ENCODE measurements around the gene CYB5A.
A peak's percentile ranks its signal among the peaks of the same experiment; 100 is the strongest.
"Not testable (repeated sequence)": the region's sequence is repeated elsewhere in the genome, so short reads cannot be mapped to it uniquely, and the experiment has no call there.

The CYB5A gene

GRCh38 chr18:74291771-74292540 is at the start of gene CYB5A:
Gene CYB5A, minus strand, starts transcription at chr18:74291963. Its CDS starts 88 bp downstream, at chr18:74291875.
- DNase-seq (ENCODE audit: low read depth), result peak; percentile 71

- no peak for DNase-seq (ENCODE audit: low read depth)
Measured at GRCh38 chr18:74337912-74338309, 46.1 kb upstream of the CYB5A start.

GRCh38 chr18:74337155-74337911 is 45.6 kb upstream of the CYB5A start:
- no peak for DNase-seq (ENCODE audit: low read depth)

- no peak for DNase-seq (ENCODE audit: low read depth)
Measured at GRCh38 chr18:74336656-74337055, 44.9 kb upstream of the CYB5A start.

- DNase-seq (ENCODE audit: low read depth), result no peak
Measured at GRCh38 chr18:74334242-74334893, 42.6 kb upstream of the CYB5A start.

GRCh38 chr18:74333091-74333490 is 41.3 kb upstream of the CYB5A start:
- DNase-seq (ENCODE audit: low read depth), result no peak

GRCh38 chr18:74331404-74331803 is 39.6 kb upstream of the CYB5A start:
- DNase-seq (ENCODE audit: low read depth), result peak; percentile 18

GRCh38 chr18:74329688-74330205 is 38.0 kb upstream of the CYB5A start:
- DNase-seq (ENCODE audit: low read depth), result no peak

- no peak for DNase-seq (ENCODE audit: low read depth)
Measured at GRCh38 chr18:74328206-74328605, 36.4 kb upstream of the CYB5A start.

GRCh38 chr18:74326791-74327190 is 35.0 kb upstream of the CYB5A start:
- not testable (repeated sequence) for DNase-seq (ENCODE audit: low read depth)

- DNase-seq (ENCODE audit: low read depth), result no peak
Measured at GRCh38 chr18:74326231-74326630, 34.5 kb upstream of the CYB5A start.

- DNase-seq (ENCODE audit: low read depth), result peak; percentile 90
Measured at GRCh38 chr18:74316257-74317170, 24.8 kb upstream of the CYB5A start.

GRCh38 chr18:74315464-74316256 is 23.9 kb upstream of the CYB5A start, which contains the start of gene C18orf63:
Gene C18orf63, plus strand, starts transcription at chr18:74315839. Its CDS starts 2,027 bp downstream, at chr18:74317866.
- DNase-seq (ENCODE audit: low read depth), result no peak

- no peak for DNase-seq (ENCODE audit: low read depth)
Measured at GRCh38 chr18:74314759-74315463, 23.1 kb upstream of the CYB5A start.

GRCh38 chr18:74311000-74311399 is 19.2 kb upstream of the CYB5A start:
- DNase-seq (ENCODE audit: low read depth), result no peak

GRCh38 chr18:74310411-74310810 is 18.6 kb upstream of the CYB5A start:
- no peak for DNase-seq (ENCODE audit: low read depth)

GRCh38 chr18:74303936-74304335 is 12.2 kb upstream of the CYB5A start:
- no peak for DNase-seq (ENCODE audit: low read depth)

- DNase-seq (ENCODE audit: low read depth), result no peak
Measured at GRCh38 chr18:74303306-74303705, 11.5 kb upstream of the CYB5A start.

GRCh38 chr18:74299746-74300145 is 8.0 kb upstream of the CYB5A start:
- DNase-seq (ENCODE audit: low read depth), result no peak

GRCh38 chr18:74299162-74299561 is 7.4 kb upstream of the CYB5A start:
- DNase-seq (ENCODE audit: low read depth), result no peak
